Stimulated activated CD8-positive, alpha-beta memory T cell treated with anti-CD3 and anti-CD28 coated beads, Interleukin-7, amount 100 ng/mL, for 4 hours (primary cell): Measurements from ENCODE around the gene ANKS1B.

Source experiments
- DNase-seq, 2 donors: peaks; one replicate each; pipeline ENCODE4 v3.0.0-alpha.2; 2020; ENCODE audit warnings: low read depth in 2 of 2

ANKS1B gene

DNA sequence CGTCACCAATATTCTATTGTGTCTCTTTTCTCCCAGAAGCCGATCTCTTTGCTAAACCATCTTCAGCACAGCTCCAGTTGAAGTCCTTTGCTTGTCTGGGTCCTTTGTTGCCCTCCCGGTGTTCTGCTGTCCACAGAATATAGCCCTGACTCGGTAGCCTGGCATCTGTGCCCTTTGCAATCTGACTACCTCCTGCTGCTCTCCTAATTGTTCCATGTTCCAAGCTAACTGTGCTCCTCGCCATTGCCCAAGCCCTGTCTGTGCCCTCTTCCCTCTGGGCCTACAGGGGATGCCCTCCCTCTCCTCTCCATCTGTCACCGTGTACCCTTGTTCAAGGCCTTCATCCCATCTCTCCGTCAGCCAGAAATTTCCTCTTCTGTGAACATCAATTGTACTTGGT, 1033.3 kb downstream of the ANKS1B start:
- no peak for DNase-seq

GRCh38 chr12:98948343-98948949, 1036.3 kb downstream of the ANKS1B start:
- DNase-seq, result no peak

DNA sequence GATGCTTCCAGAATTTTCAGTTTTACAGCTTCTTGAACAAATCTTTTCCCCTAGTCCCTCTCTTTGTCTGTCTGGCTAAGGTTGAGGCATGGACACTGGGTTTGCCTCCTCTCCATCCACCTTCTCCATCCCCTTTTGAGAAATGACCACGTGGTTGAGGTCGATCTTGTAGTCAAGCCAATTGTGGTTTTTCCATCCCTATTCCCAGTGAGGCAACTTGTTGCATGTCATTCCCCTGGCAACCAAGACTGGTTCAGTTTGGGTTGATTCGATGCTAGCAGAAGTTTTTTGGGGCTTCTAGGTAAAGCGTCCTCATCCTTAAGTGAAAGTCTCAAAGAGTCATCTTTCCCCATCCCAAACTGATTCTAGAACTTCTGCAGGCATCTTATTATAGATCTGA, 1038.9 kb downstream of the ANKS1B start:
- DNase-seq, result no peak

DNA sequence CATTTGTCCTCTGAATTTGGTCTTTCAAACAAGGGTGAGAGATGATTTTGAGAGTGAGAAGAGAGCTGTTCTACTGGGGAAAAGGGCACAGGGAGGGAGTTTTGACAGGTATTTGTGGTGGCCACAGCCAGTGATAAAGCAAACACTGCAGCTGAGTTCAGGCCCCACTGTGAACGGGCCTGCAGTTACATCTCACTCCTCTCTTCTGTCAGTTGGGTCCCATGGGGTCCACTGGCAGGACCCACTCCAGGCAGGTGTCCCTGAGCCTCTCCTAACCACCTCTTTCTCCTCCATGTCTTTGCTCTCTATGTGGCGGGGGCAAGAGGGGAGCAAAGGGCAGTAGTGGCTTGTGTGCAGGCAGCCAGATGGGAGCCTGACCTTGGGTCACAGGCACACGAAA, 1044.8 kb downstream of the ANKS1B start:
- no peak for DNase-seq

- DNase-seq, result no peak
Observed at GRCh38 chr12:98939350-98939749, 1045.4 kb downstream of the ANKS1B start.

GRCh38 chr12:98935847-98936246, 1048.9 kb downstream of the ANKS1B start:
- DNase-seq, result no peak

GRCh38 chr12:98922871-98923270, 1061.9 kb downstream of the ANKS1B start:
- DNase-seq, result no peak

- DNase-seq, result no peak
Observed at GRCh38 chr12:98918176-98918863, 1066.4 kb downstream of the ANKS1B start.

- no peak for DNase-seq
Observed at GRCh38 chr12:98916106-98916505, 1068.6 kb downstream of the ANKS1B start.

DNA sequence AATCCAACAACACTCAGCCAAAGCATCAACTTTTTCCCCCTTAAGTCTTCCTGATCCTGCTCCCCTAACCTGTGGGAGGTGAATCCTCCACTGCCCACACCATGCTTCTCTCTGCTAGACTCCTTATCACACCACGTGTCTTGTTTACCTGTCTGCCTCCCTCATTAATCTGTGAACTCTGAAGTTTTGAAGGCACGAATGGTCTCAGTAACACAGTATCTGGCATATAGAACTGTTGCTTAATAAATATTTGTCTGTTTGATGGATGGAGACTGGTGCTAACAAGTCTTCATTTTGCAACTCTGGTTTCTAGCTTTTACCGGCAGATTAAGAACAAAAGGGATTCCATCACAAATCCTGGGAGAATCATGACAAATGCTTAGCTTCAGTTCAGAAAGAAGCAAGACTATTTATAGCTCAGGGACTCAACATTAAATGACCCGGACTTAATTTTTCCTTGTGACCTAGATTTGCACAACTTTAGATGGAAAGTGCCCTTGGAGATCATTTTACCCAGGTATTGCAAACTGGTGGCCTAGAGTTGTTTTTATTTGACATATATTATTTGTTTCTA, 1072.2 kb downstream of the ANKS1B start:
- DNase-seq, result no peak

GRCh38 chr12:98911396-98911795, 1073.3 kb downstream of the ANKS1B start:
- no peak for DNase-seq

DNA sequence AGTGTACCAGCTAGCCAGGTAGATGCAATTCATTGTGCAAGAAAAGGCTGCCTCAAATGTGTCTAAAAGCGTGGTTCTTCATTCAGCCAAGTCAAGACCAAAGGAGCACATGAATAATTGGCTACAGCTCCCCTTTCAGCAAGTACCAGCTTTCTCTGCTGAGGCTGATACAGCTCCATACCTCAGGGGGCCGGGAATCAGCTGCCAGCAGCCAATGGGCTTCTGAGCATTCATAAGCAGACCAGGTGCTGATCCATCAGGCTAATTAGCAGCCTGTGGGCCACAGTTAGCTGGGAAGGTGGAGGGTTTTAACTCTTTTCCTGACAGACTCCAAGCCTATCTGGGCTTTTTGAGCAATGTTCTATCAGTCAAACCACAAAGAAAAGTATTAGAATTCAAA, 1075.0 kb downstream of the ANKS1B start:
- no peak for DNase-seq

GRCh38 chr12:98908866-98909265, 1075.9 kb downstream of the ANKS1B start:
- no peak for DNase-seq

- DNase-seq, result no peak
Observed at GRCh38 chr12:98903875-98904274, 1080.9 kb downstream of the ANKS1B start.

- no peak for DNase-seq
Observed at GRCh38 chr12:98901189-98901588, 1083.5 kb downstream of the ANKS1B start.

- DNase-seq, result no peak
Observed at GRCh38 chr12:98896938-98897337, 1087.8 kb downstream of the ANKS1B start.

DNA sequence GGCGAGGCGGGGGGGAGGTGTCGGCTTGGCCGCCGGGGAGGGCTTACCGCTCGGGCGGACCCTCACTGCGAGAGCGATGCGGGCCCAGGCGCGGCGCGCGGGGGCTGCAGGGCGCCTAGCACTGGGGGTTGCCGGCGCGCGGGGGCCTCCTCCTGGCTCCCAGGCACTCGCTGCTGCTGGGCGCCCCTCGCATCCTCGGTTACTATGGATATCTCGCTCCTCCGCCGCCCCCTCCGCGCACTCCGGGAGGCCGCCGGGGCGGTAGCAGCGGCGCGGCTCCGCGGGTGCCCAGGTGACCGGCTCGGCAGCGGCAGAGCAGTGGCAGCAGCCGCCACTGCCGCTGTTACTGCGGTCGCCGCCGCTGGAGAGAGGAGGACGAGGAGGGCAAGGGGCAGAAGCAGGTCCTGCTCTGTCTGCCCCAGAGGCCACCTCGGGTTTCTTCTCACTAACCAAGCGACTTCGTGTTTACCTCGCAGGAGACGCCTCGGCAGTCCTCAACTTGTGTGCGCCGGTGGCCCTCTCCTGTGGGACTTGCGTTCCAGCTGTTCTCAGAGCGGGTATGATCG, 1089.6 kb downstream of the ANKS1B start:
- DNase-seq, result no peak

GRCh38 chr12:98894412-98895085, 1090.2 kb downstream of the ANKS1B start:
- no peak for DNase-seq

- DNase-seq, result no peak
Observed at GRCh38 chr12:98893675-98894411, 1090.9 kb downstream of the ANKS1B start.

GRCh38 chr12:98893126-98893674, 1091.5 kb downstream of the ANKS1B start:
- no peak for DNase-seq

DNA sequence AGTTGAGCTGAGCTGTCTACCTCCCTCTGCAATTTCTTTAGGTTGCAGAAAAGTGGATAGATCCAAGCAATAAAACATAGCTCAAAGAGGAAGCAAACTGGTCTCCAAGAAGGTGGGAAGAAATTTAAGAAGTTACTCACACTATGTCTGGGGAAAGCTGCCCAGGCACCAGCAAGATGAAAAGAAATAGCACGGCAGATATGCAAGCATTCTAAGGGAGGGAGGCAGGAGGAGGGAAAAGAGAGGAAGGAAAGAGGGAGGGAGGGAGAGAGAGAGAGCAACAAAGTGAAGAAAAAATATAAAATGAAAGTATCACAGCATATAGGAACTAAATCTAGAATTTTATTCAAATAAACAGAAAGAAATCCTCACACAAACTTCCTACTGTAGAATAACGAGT, 1099.0 kb downstream of the ANKS1B start:
- no peak for DNase-seq
